Vagina (tissue), 2 donors: ENCODE results near the gene PCBP3.

Experiments
- CTCF ChIP-seq, 3 experiments: fragments of 450-650 bp in 2 of 3; fragments of 200-600 bp in 1 of 3; sonication (generic) in 1 of 3; IDR thresholded peaks; one replicate each; pipeline ENCODE4 v1.5.1; 2017 to 2019; ENCODE audit warnings: antibody characterized with exemption in 3 of 3, mild to moderate bottlenecking in 2 of 3, moderate library complexity in 2 of 3
- POLR2A ChIP-seq, 2 donors: fragments of 450-650 bp; IDR thresholded peaks; one replicate each; pipeline ENCODE4 v1.6.1; 2017; ENCODE audit warnings: antibody characterized with exemption in 2 of 2, mild to moderate bottlenecking in 2 of 2, moderate library complexity in 2 of 2
- POLR2AphosphoS5 ChIP-seq, 2 donors: sonication (generic); formaldehyde crosslinking; IDR thresholded peaks; one replicate each; pipeline ENCODE4 v1.9.0; 2017; ENCODE audit warnings: antibody characterized with exemption in 2 of 2, mild to moderate bottlenecking in 2 of 2, low read depth in 1 of 2; ENCODE audit not compliant: insufficient read depth in 1 of 2

DNA sequence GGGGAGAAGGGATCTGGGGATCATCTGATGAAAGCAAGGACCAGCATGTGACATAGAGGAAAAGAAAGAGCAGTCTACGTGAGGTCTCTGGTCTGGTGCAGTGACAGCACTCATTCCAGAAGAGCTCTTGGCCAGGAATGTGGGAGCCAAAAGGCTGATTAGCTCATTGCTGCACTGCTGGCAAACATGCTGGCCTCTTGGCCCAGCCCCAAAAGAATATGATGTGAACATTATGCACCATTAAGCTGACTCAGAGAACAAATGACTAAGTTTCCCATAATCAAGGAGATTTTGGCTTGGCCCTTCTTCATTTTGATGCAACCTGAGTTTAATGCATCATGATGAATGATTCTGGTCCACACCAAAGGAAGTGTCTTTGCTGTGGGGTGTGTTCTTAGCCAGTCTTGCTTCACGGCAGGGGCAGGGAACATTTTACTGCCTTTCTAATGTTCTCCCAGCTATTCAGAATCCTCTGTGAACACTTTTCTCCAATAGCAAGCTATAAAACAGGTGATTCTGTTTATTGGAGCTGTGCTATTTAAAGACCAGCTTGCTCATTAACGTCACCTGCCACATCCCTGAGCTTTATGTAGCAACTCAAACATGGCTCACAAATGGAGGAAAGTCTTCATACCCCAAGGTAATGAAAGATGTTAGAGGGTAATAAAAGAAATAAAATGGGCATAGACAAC is 55.1 kb downstream of the PCBP3 start:
- TF ChIP-seq CTCF (IDR thresholded peaks at IDR 0.05) (no peak), POLR2A (IDR thresholded peaks at IDR 0.05) (no peak), POLR2AphosphoS5 (IDR thresholded peaks at IDR 0.05; ENCODE audit: insufficient read depth in 1 of 2, low read depth in 1 of 2) (no peak)
